BLaER1 treated with 17β-estradiol and CSF1 and Interleukin-3, amounts not matched to agents 10 nM and 100 nM (cell line): Measurements from ENCODE around the gene ANKRD24.
"Not testable (repeated sequence)": the region's sequence is repeated elsewhere in the genome, so short reads cannot be mapped to it uniquely, and the experiment has no call there.

Experiments
- H3K27ac ChIP-seq, 11 experiments: shearing (Covaris generic); formaldehyde crosslinking; 2 replicates each; pipeline ENCODE4 v1.8.1; 2022
- H3K27me3 ChIP-seq, 11 experiments: shearing (Covaris generic); formaldehyde crosslinking; 2 replicates each; pipeline ENCODE4 v1.8.1; 2022
- H3K36me3 ChIP-seq, 11 experiments: shearing (Covaris generic); formaldehyde crosslinking; 2 replicates each; pipeline ENCODE4 v1.8.1; 2022
- H3K4me1 ChIP-seq, 10 experiments: shearing (Covaris generic); formaldehyde crosslinking; 2 replicates each; pipeline ENCODE4 v1.8.1; 2022
- H3K4me2 ChIP-seq, 11 experiments: shearing (Covaris generic); formaldehyde crosslinking; 2 replicates each; pipeline ENCODE4 v1.8.1; 2022
- H3K4me3 ChIP-seq, 10 experiments: shearing (Covaris generic); formaldehyde crosslinking; 2 replicates each; pipeline ENCODE4 v1.8.1; 2022
- H3K9ac ChIP-seq, 11 experiments: shearing (Covaris generic); formaldehyde crosslinking; 2 replicates each; pipeline ENCODE4 v1.8.1; 2022
- H3K9me3 ChIP-seq, 11 experiments: shearing (Covaris generic); formaldehyde crosslinking; replicated peaks in 1 of 11; 2 replicates each; pipeline ENCODE4 v1.8.1; 2022
- H4K20me1 ChIP-seq, 11 experiments: shearing (Covaris generic); formaldehyde crosslinking; 2 replicates each; pipeline ENCODE4 v1.8.1; 2022
- Cebpa-rat ChIP-seq, 11 experiments: shearing (Covaris generic); IDR thresholded peaks; 2 replicates each; pipeline ENCODE4 v1.8.1; 2022

Gene ANKRD24

GRCh38 chr19:4267101-4267900 lies 84.8 kb downstream of the ANKRD24 start:
- peaks cover 21 to 51% (median 39%) of the 10 kb centered on the region in 10 experiments; a peak in 19 of 20 replicates for H3K4me1 ChIP-seq
- H3K4me3 ChIP-seq: no peak overlapping the region
- H3K9ac ChIP-seq: no peak overlapping the region
- H4K20me1 ChIP-seq: peaks cover 5 to 20% (median 14%) of the 10 kb centered on the region in 11 experiments; a peak in 18 of 22 replicates
- H3K9me3 ChIP-seq: no peaks in the 10 kb centered on the region
- H3K27ac ChIP-seq: no peak overlapping the region
- H3K27me3 ChIP-seq: no peaks in the 10 kb centered on the region
- peak overlapping the region in 7 of 11 experiments; percentile 22 to 66 (median 40); a peak in 11 of 22 replicates for H3K4me2 ChIP-seq
- no peak for TF ChIP-seq Cebpa-rat (IDR thresholded peaks at IDR 0.05)
- peaks cover 71 to 98% (median 85%) of the 10 kb centered on the region in 11 experiments for H3K36me3 ChIP-seq

GRCh38 chr19:4267901-4268815 lies 85.7 kb downstream of the ANKRD24 start:
- Histone ChIP-seq H3K4me3 (no peak overlapping the region), H3K4me2 (no peak overlapping the region), H4K20me1 (peaks cover 5 to 23% (median 14%) of the 10 kb centered on the region in 11 experiments; a peak in 18 of 22 replicates), H3K4me1 (peaks cover 21 to 45% (median 37%) of the 10 kb centered on the region in 10 experiments; a peak in 19 of 20 replicates), H3K9me3 (no peaks in the 10 kb centered on the region), H3K27ac (no peak overlapping the region), H3K36me3 (peaks cover 63 to 92% (median 76%) of the 10 kb centered on the region in 11 experiments), H3K9ac (0 out of 22 replicates have a peak overlapping the region, but pooled peaks of 1 of the 11 experiments have one; percentile 9), H3K27me3 (no peaks in the 10 kb centered on the region)
- no peak for TF ChIP-seq Cebpa-rat (IDR thresholded peaks at IDR 0.05)

GRCh38 chr19:4268816-4269430 lies 86.4 kb downstream of the ANKRD24 start:
- Histone ChIP-seq H3K4me3 (no peak overlapping the region), H3K27me3 (no peaks in the 10 kb centered on the region), H3K27ac (no peak overlapping the region), H4K20me1 (peaks cover 5 to 25% (median 14%) of the 10 kb centered on the region in 11 experiments; a peak in 18 of 22 replicates), H3K36me3 (peaks cover 61 to 85% (median 69%) of the 10 kb centered on the region in 11 experiments), H3K4me1 (peaks cover 18 to 37% (median 29%) of the 10 kb centered on the region in 10 experiments; a peak in 19 of 20 replicates), H3K9me3 (no peaks in the 10 kb centered on the region), H3K9ac (0 out of 22 replicates have a peak overlapping the region, but pooled peaks of 1 of the 11 experiments have one; percentile 9), H3K4me2 (no peak overlapping the region)
- TF ChIP-seq Cebpa-rat (IDR thresholded peaks at IDR 0.05): no peak

- H3K36me3 ChIP-seq: peaks cover 36 to 50% (median 43%) of the 10 kb centered on the region in 11 experiments
- no peak for TF ChIP-seq Cebpa-rat (IDR thresholded peaks at IDR 0.05)
- H3K4me1 ChIP-seq: peaks cover 0 to 7% (median 2%) of the 10 kb centered on the region in 10 experiments; a peak in 13 of 20 replicates
- H3K4me2 ChIP-seq: no peak overlapping the region
- H3K4me3 ChIP-seq: no peak overlapping the region
- H3K27ac ChIP-seq: no peak overlapping the region
- no peaks in the 10 kb centered on the region for H3K9me3 ChIP-seq
- H3K9ac ChIP-seq: peak overlapping the region in 1 of 11 experiments; percentile 9; a peak in 1 of 22 replicates
- H4K20me1 ChIP-seq: peaks cover 0 to 16% (median 0%) of the 10 kb centered on the region in 11 experiments; a peak in 6 of 22 replicates
- peaks cover 3 to 11% (median 9%) of the 10 kb centered on the region in 11 experiments; a peak in 21 of 22 replicates for H3K27me3 ChIP-seq
Measured at GRCh38 chr19:4272894-4273293, 90.4 kb downstream of the ANKRD24 start.

- not testable (repeated sequence) for H3K9ac ChIP-seq, H3K9me3 ChIP-seq, H3K4me3 ChIP-seq, H3K4me2 ChIP-seq, H3K27ac ChIP-seq
- Histone ChIP-seq H3K36me3 (peaks cover 22 to 36% (median 29%) of the 10 kb centered on the region in 11 experiments; a peak in 21 of 22 replicates), H3K27me3 (peaks cover 16 to 25% (median 23%) of the 10 kb centered on the region in 11 experiments), H4K20me1 (peaks cover 0 to 11% (median 0%) of the 10 kb centered on the region in 11 experiments; a peak in 8 of 22 replicates), H3K4me1 (peaks cover 2 to 18% (median 11%) of the 10 kb centered on the region in 10 experiments; a peak in 19 of 20 replicates)
Measured at GRCh38 chr19:4274321-4274686, 91.8 kb downstream of the ANKRD24 start.
